ENCODE data around the gene MEX3D.

- TF ChIP-seq CTCF (conservative IDR thresholded peaks at IDR 0.05; ENCODE audit: low read length) (no peak), EZH2phosphoT487 (IDR thresholded peaks at IDR 0.05; ENCODE audit: borderline replicate concordance) (no peak)
These were observed 34.5 kb downstream of the MEX3D start for GRCh38 chr19:1533510-1534150.

All from Loucy (cell line).